Nephron (organoid): ENCODE measurements around the gene NCAPD2.
A peak's percentile ranks its signal among the peaks of the same experiment; 100 is the strongest.

Experiments
- H3K27ac Mint-ChIP-seq, 3 experiments: 2 replicates each; pipeline ENCODE4 v1.8.0; 2020; ENCODE audit warnings: mixed read lengths in 3 of 3, mild to moderate bottlenecking in 2 of 3, moderate library complexity in 1 of 3
- H3K27me3 Mint-ChIP-seq: 2 replicates; pipeline ENCODE4 v1.8.0; 2021; ENCODE audit warnings: low read depth, mild to moderate bottlenecking, moderate library complexity, mixed read lengths
- H3K36me3 Mint-ChIP-seq: 2 replicates; pipeline ENCODE4 v1.8.0; 2020; ENCODE audit warnings: low read depth, mixed read lengths
- H3K4me1 Mint-ChIP-seq: 2 replicates; pipeline ENCODE4 v1.8.0; 2020; ENCODE audit warnings: mixed read lengths
- H3K4me3 Mint-ChIP-seq, 3 experiments: 2 replicates each; pipeline ENCODE4 v1.8.0; 2020; ENCODE audit warnings: mild to moderate bottlenecking in 3 of 3, mixed read lengths in 3 of 3, moderate library complexity in 2 of 3
- H3K9me3 Mint-ChIP-seq: 2 replicates; pipeline ENCODE4 v1.8.0; 2020; ENCODE audit warnings: mixed read lengths
- CTCF ChIP-seq, 3 experiments: fragments of 200-600 bp; sonication (generic); IDR thresholded peaks; one replicate each; pipeline ENCODE4 v1.5.0; 2021; ENCODE audit warnings: antibody characterized with exemption in 3 of 3; ENCODE audit not compliant: unreplicated experiment in 3 of 3

The NCAPD2 gene

GRCh38 chr12:6493497-6494257 lies at the start of gene NCAPD2:
Gene NCAPD2 (plus strand): TSS chr12:6494102. CDS start chr12:6495099, 997 bp downstream.
- TF ChIP-seq CTCF (IDR thresholded peaks at IDR 0.05; ENCODE audit: unreplicated experiment in 3 of 3): peak; percentile 26 to 43 (median 39)
- H3K9me3 Mint-ChIP-seq: no peaks in the 10 kb centered on the region
- H3K4me1 Mint-ChIP-seq: peaks cover 27% of the 10 kb centered on the region
- peaks cover 20% of the 10 kb centered on the region for H3K36me3 Mint-ChIP-seq
- H3K4me3 Mint-ChIP-seq: peak within 1 kb of the TSS; percentile 89 to 97 (median 90)
- H3K27me3 Mint-ChIP-seq: no peaks in the 10 kb centered on the region
- H3K27ac Mint-ChIP-seq: peak within 1 kb of the TSS; percentile 97 to 99 (median 99)

- Mint-ChIP-seq H3K4me3 (no peak within 1 kb of the TSS), H3K9me3 (no peaks in the 10 kb centered on the region), H3K36me3 (no peaks in the 10 kb centered on the region), H3K27ac (peak within 1 kb of the TSS in 1 of 3 experiments; percentile 63), H3K4me1 (peaks cover 2% of the 10 kb centered on the region), H3K27me3 (no peaks in the 10 kb centered on the region)
- TF ChIP-seq CTCF (IDR thresholded peaks at IDR 0.05; ENCODE audit: unreplicated experiment in 3 of 3): no peak
These were observed 48.9 kb upstream of the NCAPD2 start, which contains the start of gene CD27 for GRCh38 chr12:6444704-6445688. Gene CD27 (plus strand): TSS chr12:6444955. CDS start chr12:6445096, 141 bp downstream.

GRCh38 chr12:6450091-6450868 lies 43.6 kb upstream of the NCAPD2 start:
- Mint-ChIP-seq H3K27me3 (no peaks in the 10 kb centered on the region), H3K4me1 (peaks cover 32% of the 10 kb centered on the region), H3K36me3 (no peaks in the 10 kb centered on the region), H3K9me3 (no peaks in the 10 kb centered on the region), H3K27ac (peak overlapping the region; percentile 98 to 99 (median 98)), H3K4me3 (peak overlapping the region; percentile 86 to 92 (median 90))
- no peak for TF ChIP-seq CTCF (IDR thresholded peaks at IDR 0.05; ENCODE audit: unreplicated experiment in 3 of 3)

- Mint-ChIP-seq H3K36me3 (no peaks in the 10 kb centered on the region), H3K27ac (peak overlapping the region; percentile 98 to 99 (median 98)), H3K4me1 (peaks cover 32% of the 10 kb centered on the region), H3K9me3 (no peaks in the 10 kb centered on the region), H3K4me3 (peak overlapping the region; percentile 86 to 92 (median 90)), H3K27me3 (no peaks in the 10 kb centered on the region)
- TF ChIP-seq CTCF (IDR thresholded peaks at IDR 0.05; ENCODE audit: unreplicated experiment in 3 of 3): no peak
These were observed 43.0 kb upstream of the NCAPD2 start for GRCh38 chr12:6450869-6451347.
